A549 (cell line): ENCODE results near the gene PRLR. TPM values are rescaled to one million over a fixed set of nuclear protein-coding genes. Genes with fewer than 3 reads are reported as not detected.
A peak's percentile ranks its signal among the peaks of the same experiment; 100 is the strongest.

Experiments
- ATAC-seq, 2 experiments: fragments of 200-7000 bp in 1 of 2; fragments of >200 bp in 1 of 2; cut with Nextera tagmentation in 1 of 2; cut with Tn5 transposase in 1 of 2; 3 replicates each; pipeline versions ENCODE4 v1.8.0 to v1.9.1; 2018 to 2020; ENCODE audit warnings: mild to moderate bottlenecking in 1 of 2, moderate library complexity in 1 of 2
- CTCF ChIA-PET: fragments of 300-600 bp; sonication (Branson Sonifier 250); formaldehyde crosslinking; extraction: SDS; loops from one replicate; lab custom pipeline; 2021; ENCODE audit warnings: antibody characterized with exemption, inconsistent platforms; lab: Yijun Ruan, JAX
- POLR2A ChIA-PET: fragments of 350-600 bp; formaldehyde crosslinking; extraction: SDS; loops from one replicate; lab custom pipeline; 2021; ENCODE audit warnings: antibody characterized with exemption, inconsistent platforms; lab: Yijun Ruan, JAX
- DNase-seq, 2 experiments: peaks; one replicate each; pipeline versions ENCODE4 v3.0.0 to v3.0.0-alpha.2; 2011 to 2016; ENCODE audit warnings: low read depth in 1 of 2, low spot score in 1 of 2
- FAIRE-seq: peaks from 2 replicates; lab custom pipeline; 2011; peaks lifted over from hg19 to GRCh38; lab: Jason Lieb, UNC
- H3K27ac ChIP-seq, 2 experiments: fragments of >200 bp; sonication (Bioruptor Twin); formaldehyde crosslinking; 3 replicates each; pipeline ENCODE4 v1.5.1; 2016 to 2017
- H3K4me1 ChIP-seq: fragments of >200 bp; sonication (Bioruptor Twin); formaldehyde crosslinking; 3 replicates; pipeline ENCODE4 v1.6.1; 2016
- H3K4me2 ChIP-seq: fragments of >200 bp; sonication (Bioruptor Twin); formaldehyde crosslinking; 3 replicates; pipeline ENCODE4 v1.6.1; 2016
- H3K4me3 ChIP-seq: fragments of >200 bp; sonication (Bioruptor Twin); formaldehyde crosslinking; 3 replicates; pipeline ENCODE4 v1.5.1; 2016
- H3K9me3 ChIP-seq: fragments of >200 bp; sonication (Bioruptor Twin); formaldehyde crosslinking; 3 replicates; pipeline ENCODE4 v1.6.1; 2016
- ATOH8 ChIP-seq: fragments of 250-450 bp; sonication (Bioruptor Pico); IDR thresholded peaks from 2 replicates; pipeline ENCODE4 v1.5.0; 2020; ENCODE audit warnings: low read depth, mild to moderate bottlenecking, moderate library complexity
- CTCF ChIP-seq: fragments of >200 bp; sonication (Bioruptor Twin); formaldehyde crosslinking; IDR thresholded peaks from 3 replicates; pipeline ENCODE4 v1.5.1; 2016
- EHMT2 ChIP-seq: fragments of 200-600 bp; sonication (generic); IDR thresholded peaks from 2 replicates; pipeline ENCODE4 v1.6.1; 2016; ENCODE audit warnings: antibody characterized with exemption, low read depth, mild to moderate bottlenecking, moderate library complexity
- ESRRA ChIP-seq: fragments of 150-350 bp; IDR thresholded peaks from 2 replicates; pipeline ENCODE4 v1.6.1; 2014; ENCODE audit warnings: mild to moderate bottlenecking, low read length, borderline replicate concordance
- FOSB ChIP-seq: fragments of 250-450 bp; sonication (Bioruptor Pico); IDR thresholded peaks from 2 replicates; pipeline ENCODE4 v1.5.0; 2020; ENCODE audit warnings: mild to moderate bottlenecking, moderate library complexity
- FOXS1 ChIP-seq: fragments of 250-450 bp; sonication (Bioruptor Pico); IDR thresholded peaks from 2 replicates; pipeline ENCODE4 v1.5.0; 2020; ENCODE audit warnings: mild to moderate bottlenecking, moderate library complexity
- HDAC2 ChIP-seq: fragments of 200-600 bp; sonication (generic); IDR thresholded peaks from 2 replicates; pipeline ENCODE4 v1.6.1; 2016
- HMGXB4 ChIP-seq: fragments of 250-450 bp; sonication (Bioruptor Pico); IDR thresholded peaks from 2 replicates; pipeline ENCODE4 v1.5.0; 2021; ENCODE audit warnings: mild to moderate bottlenecking, moderate library complexity, borderline replicate concordance
- KDM1A ChIP-seq: fragments of 200-600 bp; sonication (generic); IDR thresholded peaks from 2 replicates; pipeline ENCODE4 v1.6.1; 2016; ENCODE audit warnings: low read depth, mild to moderate bottlenecking
- MYC ChIP-seq: IDR thresholded peaks from 2 replicates; pipeline ENCODE4 v1.6.1; 2012; ENCODE audit warnings: mild to moderate bottlenecking, inconsistent platforms, low read length, improper control_type of control experiment, borderline replicate concordance
- RAD21 ChIP-seq, 2 experiments: fragments of >200 bp in 1 of 2; sonication (Bioruptor Twin) in 1 of 2; formaldehyde crosslinking in 1 of 2; IDR thresholded peaks in 1 of 2; conservative IDR thresholded peaks in 1 of 2; 2 replicates in 1 of 2; 3 replicates in 1 of 2; pipeline ENCODE4 v1.6.1; 2012 to 2018; ENCODE audit warnings: inconsistent platforms in 1 of 2
- RFX5 ChIP-seq: fragments of 450-650 bp; IDR thresholded peaks from 2 replicates; pipeline ENCODE4 v1.7.1; 2014; ENCODE audit warnings: antibody characterized with exemption, mild to moderate bottlenecking, moderate library complexity
- SMC3 ChIP-seq: fragments of >200 bp; sonication (Bioruptor Twin); formaldehyde crosslinking; IDR thresholded peaks from 3 replicates; pipeline ENCODE4 v1.6.1; 2018; ENCODE audit warnings: inconsistent platforms
- TFCP2L1 ChIP-seq: fragments of 250-450 bp; sonication (Bioruptor Pico); IDR thresholded peaks from 2 replicates; pipeline ENCODE4 v1.5.0; 2021; ENCODE audit warnings: mild to moderate bottlenecking
- ZFP36 ChIP-seq: fragments of 450-650 bp; IDR thresholded peaks from 2 replicates; pipeline ENCODE4 v1.6.1; 2014; ENCODE audit warnings: borderline replicate concordance; ENCODE audit not compliant: partially characterized antibody
- ZNF302 ChIP-seq: fragments of 250-450 bp; sonication (Bioruptor Pico); IDR thresholded peaks from 2 replicates; pipeline ENCODE4 v1.9.0; 2021; ENCODE audit warnings: inconsistent platforms, mild to moderate bottlenecking, moderate library complexity
- WGBS: methylation state at CpG from one replicate; pipeline ENCODE4 v1.1.6; 2017; ENCODE audit errors: missing lambda C conversion rate; 5-methylcytosine and 5-hydroxymethylcytosine counted together
- polyA plus RNA-seq, 4 experiments: library from polyadenylated mRNA; depleted of rRNA in 3 of 4; stranded (reverse); fragments of >200 nt; fragmentation: RNase III in 1 of 4; extraction: RNeasy Plus Mini Kit Qiagen cat#74134 plus additional on column Dnase treatment in 1 of 4; gene quantifications; 2 replicates in 3 of 4; 3 replicates in 1 of 4; pipeline ENCODE4 v1.2.3, GENCODE V29; 2011 to 2017
- TF ChIP-seq, protein P1 (sequence below): fragments of 150-350 bp; IDR thresholded peaks from 2 replicates; pipeline ENCODE4 v1.6.1; 2014; ENCODE audit warnings: low read depth, mild to moderate bottlenecking, low read length

Gene PRLR
- polyA plus RNA-seq, 2 of the 4 experiments (the other 2 are of a cell fraction), result 0.09 TPM; not detected in 1

DNA sequence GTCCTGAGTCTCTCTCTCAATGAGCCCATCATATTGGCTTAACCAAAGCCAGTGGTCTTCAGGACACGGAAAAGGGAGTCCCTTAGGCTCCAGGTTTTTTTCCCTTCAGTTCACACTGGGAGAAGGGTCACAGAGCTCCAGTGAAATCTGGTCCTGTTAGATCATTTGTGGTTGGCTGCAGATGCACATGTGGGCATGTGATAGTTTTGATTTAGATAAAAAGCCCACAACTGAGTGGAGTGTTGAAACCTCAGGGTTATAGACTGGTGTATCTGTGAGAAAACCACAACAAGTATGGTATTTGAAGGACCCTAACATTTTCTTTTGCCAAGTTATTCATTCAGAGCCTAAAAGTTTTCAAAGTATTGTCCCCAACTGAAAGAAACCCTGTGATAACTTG is 46.7 kb downstream of the PRLR start:
- no peak for DNase-seq
- no peak for FAIRE-seq
- CTCF ChIA-PET, result interaction anchor here (0.6 kb wide), 1 partner anchor 222 kb away, joined by 3 read pairs; no protein-coding TSS in a partner anchor

DNA sequence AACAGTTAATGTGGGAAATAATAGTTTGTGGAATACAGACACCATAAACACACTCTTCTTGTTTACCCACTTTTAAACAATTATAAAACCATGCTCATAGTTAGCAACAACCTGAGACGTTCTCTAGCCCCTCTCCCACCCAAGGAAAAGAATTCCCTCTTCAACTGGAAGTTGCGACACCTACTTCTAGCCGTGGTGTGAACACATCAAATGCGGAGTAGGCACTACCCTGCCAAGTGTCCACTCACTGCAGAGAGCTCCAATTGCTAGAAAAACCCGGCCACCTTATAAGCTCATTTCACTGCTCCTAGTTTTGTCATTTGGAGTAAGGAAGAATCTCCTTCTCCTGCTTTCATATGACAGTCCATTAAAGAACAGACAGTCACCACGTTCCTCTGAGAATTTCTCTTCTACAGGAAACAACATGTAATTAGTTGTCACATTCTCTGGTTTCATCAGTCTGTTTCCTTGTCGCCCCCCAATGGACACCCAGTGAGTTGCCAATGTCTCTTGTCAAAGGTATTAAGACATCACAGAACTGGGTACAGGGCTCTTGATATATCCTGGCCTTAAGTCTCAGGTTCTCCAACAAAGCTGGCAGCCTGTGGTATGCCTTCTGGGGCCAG is 47.3 kb downstream of the PRLR start:
- POLR2A ChIA-PET, result no interaction called here
- TF ChIP-seq TFCP2L1 (CRISPR knock-in tag), result no peak
- peak; percentile 15 to 29; a peak in 1 of 5 replicates for TF ChIP-seq RAD21 (conservative IDR thresholded peaks at IDR 0.05 in 1 of 2, IDR thresholded peaks at IDR 0.05 in 1 of 2)
- TF ChIP-seq RFX5, result no peak
- peak; percentile 23; the same call in 1 of the 3 replicates for TF ChIP-seq CTCF
- TF ChIP-seq ESRRA, result no peak
- no peak for TF ChIP-seq FOSB (CRISPR knock-in tag)
- TF ChIP-seq, all 56 proteins: peak for 2
- FAIRE-seq (no peak), ATAC-seq (peak in 1 of 2 experiments; percentile 78; a peak in 3 of 6 replicates), DNase-seq (peak; percentile 6 to 43)
- Histone ChIP-seq H3K4me3 (no peak overlapping the region), H3K4me2 (no peak overlapping the region), H3K4me1 (no peaks in the 10 kb centered on the region), H3K9me3 (no peaks in the 10 kb centered on the region), H3K27ac (no peak overlapping the region)
- 10% methylated on average over 7 of the region's 7 CpGs for WGBS
- CTCF ChIA-PET, result interaction anchor here (0.6 to 0.8 kb wide), 2 partner anchors 92 to 235 kb away, joined by 3 to 4 read pairs; no protein-coding TSS in a partner anchor

More for the DNA sequence above, 46.7 kb downstream of the PRLR start:
- H3K4me1 ChIP-seq, result no peaks in the 10 kb centered on the region
- TF ChIP-seq ZNF302 (CRISPR knock-in tag), result no peak
- no peak for TF ChIP-seq HDAC2
- TF ChIP-seq, protein P1, sequence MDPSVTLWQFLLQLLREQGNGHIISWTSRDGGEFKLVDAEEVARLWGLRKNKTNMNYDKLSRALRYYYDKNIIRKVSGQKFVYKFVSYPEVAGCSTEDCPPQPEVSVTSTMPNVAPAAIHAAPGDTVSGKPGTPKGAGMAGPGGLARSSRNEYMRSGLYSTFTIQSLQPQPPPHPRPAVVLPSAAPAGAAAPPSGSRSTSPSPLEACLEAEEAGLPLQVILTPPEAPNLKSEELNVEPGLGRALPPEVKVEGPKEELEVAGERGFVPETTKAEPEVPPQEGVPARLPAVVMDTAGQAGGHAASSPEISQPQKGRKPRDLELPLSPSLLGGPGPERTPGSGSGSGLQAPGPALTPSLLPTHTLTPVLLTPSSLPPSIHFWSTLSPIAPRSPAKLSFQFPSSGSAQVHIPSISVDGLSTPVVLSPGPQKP, result no peak
- TF ChIP-seq MYC, result no peak
- no peak for TF ChIP-seq FOXS1 (CRISPR knock-in tag)
- TF ChIP-seq SMC3, result no peak
- no peak for TF ChIP-seq ATOH8 (CRISPR knock-in tag)
- no peak for TF ChIP-seq TFCP2L1 (CRISPR knock-in tag)
- TF ChIP-seq EHMT2, result no peak
- TF ChIP-seq ZFP36, result no peak
- no peak for TF ChIP-seq HMGXB4
- TF ChIP-seq KDM1A, result no peak
- POLR2A ChIA-PET, result no interaction called here
- no peaks in the 10 kb centered on the region for H3K9me3 ChIP-seq
- no peak overlapping the region for H3K27ac ChIP-seq
- no peak for ATAC-seq
- H3K4me2 ChIP-seq, result no peak overlapping the region
- no peak overlapping the region for H3K4me3 ChIP-seq
- 22% methylated on average over 1 of the region's 1 CpG for WGBS
